Amniotic stem cell (primary cell): Measurements from ENCODE around the gene KHDC1L.
"Not testable (repeated sequence)": the region's sequence is repeated elsewhere in the genome, so short reads cannot be mapped to it uniquely, and the experiment has no call there.

Source experiments
- DNase-seq: peaks from one replicate; lab custom pipeline; 2025; lab: John Stamatoyannopoulos, UW

Gene KHDC1L

GRCh38 chr6:73204252-73204651 is 21.0 kb downstream of the KHDC1L start:
- DNase-seq = no peak

- DNase-seq = no peak
Measured at GRCh38 chr6:73203098-73203497, 22.2 kb downstream of the KHDC1L start.

- DNase-seq = no peak
Measured at GRCh38 chr6:73200735-73201134, 24.6 kb downstream of the KHDC1L start.

GRCh38 chr6:73200247-73200646 is 25.0 kb downstream of the KHDC1L start:
- no peak for DNase-seq

GRCh38 chr6:73194744-73195143 is 30.6 kb downstream of the KHDC1L start:
- no peak for DNase-seq

- DNase-seq = not testable (repeated sequence)
Measured at GRCh38 chr6:73193302-73193701, 32.0 kb downstream of the KHDC1L start.

GRCh38 chr6:73182021-73182607 is 43.2 kb downstream of the KHDC1L start:
- no peak for DNase-seq

GRCh38 chr6:73180763-73181619 is 44.3 kb downstream of the KHDC1L start:
- peak; percentile 52 for DNase-seq

GRCh38 chr6:73180076-73180738 is 45.1 kb downstream of the KHDC1L start:
- DNase-seq = no peak

GRCh38 chr6:73177221-73177944 is 47.9 kb downstream of the KHDC1L start:
- DNase-seq = no peak

- DNase-seq = no peak
Measured at GRCh38 chr6:73176057-73176456, 49.2 kb downstream of the KHDC1L start.

GRCh38 chr6:73174646-73175045 is 50.6 kb downstream of the KHDC1L start:
- DNase-seq = no peak
